OCI-LY7 (cell line): ENCODE measurements around the gene DLGAP1. TPM values are rescaled to one million over a fixed set of nuclear protein-coding genes. Genes with fewer than 3 reads are reported as not detected.

ENCODE experiments used
- BruUV-seq: library from RNA; stranded (reverse); fragments of 400-500 nt; replicated peaks from 2 replicates; lab custom pipeline; 2021; lab: Mats Ljungman, UMichigan
- CTCF ChIA-PET: fragments of 300-600 bp; sonication (Branson Sonifier 250); formaldehyde crosslinking; loops from one replicate; lab custom pipeline; 2022; ENCODE audit warnings: antibody characterized with exemption; ENCODE audit not compliant: unreplicated experiment; lab: Charles Lee
- POLR2A ChIA-PET: fragments of 300-600 bp; sonication (Branson Sonifier 250); formaldehyde crosslinking; loops from one replicate; lab custom pipeline; 2022; ENCODE audit warnings: antibody characterized with exemption; lab: Charles Lee
- DNase-seq: peaks from one replicate; pipeline ENCODE4 v3.0.0-alpha.2; 2015; ENCODE audit warnings: low spot score
- H2AFZ ChIP-seq: fragments of 200-600 bp; sonication (generic), shearing (Covaris generic); 2 replicates; pipeline ENCODE4 v1.6.1; 2014; ENCODE audit warnings: mild to moderate bottlenecking, antibody characterized with exemption, low read length, moderate library complexity
- H3K27ac ChIP-seq: fragments of 200-600 bp; sonication (generic); 2 replicates; pipeline ENCODE4 v1.5.1; 2014; ENCODE audit warnings: mixed run types, low read depth, mild to moderate bottlenecking, moderate library complexity, low read length, inconsistent platforms; ENCODE audit not compliant: poor library complexity, severe bottlenecking
- H3K36me3 ChIP-seq: fragments of 200-600 bp; sonication (generic); 2 replicates; pipeline ENCODE4 v1.6.1; 2014; ENCODE audit warnings: mild to moderate bottlenecking, antibody characterized with exemption, low read length, moderate library complexity, mixed read lengths; ENCODE audit not compliant: insufficient read depth
- H3K4me1 ChIP-seq: fragments of 200-600 bp; sonication (generic); 2 replicates; pipeline ENCODE4 v1.5.1; 2014; ENCODE audit warnings: mild to moderate bottlenecking, low read length; ENCODE audit not compliant: insufficient read depth, poor library complexity, severe bottlenecking
- H3K4me2 ChIP-seq: fragments of 200-600 bp; sonication (generic); 2 replicates; pipeline ENCODE4 v1.6.1; 2014; ENCODE audit warnings: mild to moderate bottlenecking, low read length
- H3K4me3 ChIP-seq: fragments of 200-600 bp; sonication (generic); 2 replicates; pipeline ENCODE4 v1.5.1; 2014; ENCODE audit warnings: mild to moderate bottlenecking, low read depth, low read length; ENCODE audit not compliant: poor library complexity, severe bottlenecking
- H3K79me2 ChIP-seq: fragments of 200-600 bp; sonication (generic); 2 replicates; pipeline ENCODE4 v1.6.1; 2016; ENCODE audit warnings: low read depth, mild to moderate bottlenecking, low read length, moderate library complexity, mixed read lengths; ENCODE audit not compliant: insufficient read depth
- H3K9me2 ChIP-seq: fragments of 200-600 bp; sonication (generic); 2 replicates; pipeline ENCODE4 v1.6.1; 2016; ENCODE audit warnings: mild to moderate bottlenecking, low read length, mixed read lengths; ENCODE audit not compliant: insufficient read depth
- H3K9me3 ChIP-seq: fragments of 200-600 bp; sonication (generic); 2 replicates; pipeline ENCODE4 v1.6.1; 2014; ENCODE audit warnings: mild to moderate bottlenecking, mixed run types, low read length, mixed read lengths
- H4K20me1 ChIP-seq: fragments of 200-600 bp; sonication (generic); 2 replicates; pipeline ENCODE4 v1.6.1; 2014; ENCODE audit warnings: mild to moderate bottlenecking, antibody characterized with exemption, low read length, moderate library complexity, mixed read lengths; ENCODE audit not compliant: insufficient read depth
- EZH2phosphoT487 ChIP-seq: fragments of 200-600 bp; sonication (generic); IDR thresholded peaks from 2 replicates; pipeline ENCODE4 v1.6.1; 2018; ENCODE audit warnings: low read depth, borderline replicate concordance, mild to moderate bottlenecking, mixed run types, antibody characterized with exemption, low read length, moderate library complexity, mixed read lengths
- intact Hi-C: fragments of 100-400 bp; cut with micrococcal nuclease; formaldehyde crosslinking; loops from one replicate; pipeline ENCODE4 v1.10.0; 2022; ENCODE audit not compliant: unreplicated experiment
- total RNA-seq, 2 experiments: library from RNA; depleted of rRNA in 1 of 2; stranded (reverse); fragments of >200 nt in 1 of 2; shearing (Covaris generic) in 1 of 2; gene quantifications; 2 replicates each; pipeline ENCODE4 v1.2.3, GENCODE V29; 2014 to 2022
- TF ChIP-seq, protein P1 (sequence below): fragments of 200-600 bp; sonication (generic); conservative IDR thresholded peaks from 2 replicates; pipeline ENCODE4 v1.5.1; 2014; ENCODE audit warnings: mild to moderate bottlenecking, antibody characterized with exemption, low read length, moderate library complexity, mixed read lengths

The DLGAP1 gene
- total RNA-seq, 2 experiments from 2014 or later: 0.22 TPM; not detected in 1

DNA sequence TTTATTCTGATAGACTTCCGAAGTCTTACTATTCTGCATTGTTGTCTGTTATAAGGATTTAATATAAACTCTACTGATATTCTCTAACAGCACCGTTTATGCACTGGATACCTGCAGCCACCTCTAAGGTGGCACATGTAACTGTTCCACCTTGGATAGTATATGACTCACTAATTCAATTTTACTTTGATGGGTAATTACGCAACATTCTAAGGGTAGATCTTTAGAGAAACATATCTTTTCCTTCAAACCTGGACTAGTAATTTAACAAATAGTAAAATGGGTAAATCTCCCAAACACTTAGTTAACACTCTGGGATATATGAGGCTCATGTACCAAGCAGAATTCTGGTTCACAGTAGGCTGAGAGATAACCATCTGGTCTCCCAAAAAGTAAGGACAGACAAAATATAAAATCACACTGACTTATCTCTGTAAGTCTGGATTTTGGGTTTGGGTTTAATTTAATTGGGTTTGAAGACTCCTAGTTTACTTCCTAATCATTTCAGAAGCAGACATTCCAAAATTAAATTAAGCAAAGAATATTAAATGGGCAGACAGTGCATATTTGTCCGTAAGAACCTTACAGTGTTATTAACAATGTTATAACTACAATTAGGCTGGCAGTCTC, 590.3 kb downstream of the DLGAP1 start:
- CTCF ChIA-PET: no interaction called here

DNA sequence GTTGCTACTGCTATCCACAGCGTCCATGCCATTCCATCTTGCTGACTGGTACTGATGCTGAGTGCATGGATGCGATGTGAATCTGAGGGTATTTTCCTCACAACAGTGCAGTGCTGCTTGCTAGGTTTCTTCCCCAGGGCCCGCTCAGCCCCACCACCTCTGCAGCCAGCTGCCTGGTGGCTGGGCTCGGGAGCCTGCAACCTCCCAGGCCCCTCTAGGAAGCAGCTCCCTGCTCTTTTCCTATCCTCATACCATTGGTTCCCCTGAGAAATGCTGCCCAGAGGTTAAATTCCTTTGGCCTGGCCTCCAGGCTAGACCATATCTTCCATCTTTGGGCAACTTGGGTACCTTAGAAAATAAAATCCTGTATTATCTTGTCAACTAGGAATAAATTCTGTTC, 591.5 kb downstream of the DLGAP1 start:
- Histone ChIP-seq H2AFZ (no peak overlapping the region), H3K36me3 (no peaks in the 10 kb centered on the region), H3K27ac (no peak overlapping the region), H3K4me2 (no peak overlapping the region), H3K4me1 (peaks cover 2% of the 10 kb centered on the region), H3K9me3 (no peaks in the 10 kb centered on the region), H3K9me2 (no peaks in the 10 kb centered on the region), H3K4me3 (no peak overlapping the region), H3K79me2 (no peaks in the 10 kb centered on the region), H4K20me1 (no peaks in the 10 kb centered on the region)
- ChIA-PET POLR2A (interaction anchor here (0.6 kb wide), 2 partner anchors 11 to 703 kb away, joined by 3 to 4 read pairs; no protein-coding TSS in a partner anchor), CTCF (no interaction called here)
- intact Hi-C loops: no loop called here
- DNase-seq: no peak
- BruUV-seq: no TSS peak
- TF ChIP-seq EZH2phosphoT487: no peak
- TF ChIP-seq, protein P1, sequence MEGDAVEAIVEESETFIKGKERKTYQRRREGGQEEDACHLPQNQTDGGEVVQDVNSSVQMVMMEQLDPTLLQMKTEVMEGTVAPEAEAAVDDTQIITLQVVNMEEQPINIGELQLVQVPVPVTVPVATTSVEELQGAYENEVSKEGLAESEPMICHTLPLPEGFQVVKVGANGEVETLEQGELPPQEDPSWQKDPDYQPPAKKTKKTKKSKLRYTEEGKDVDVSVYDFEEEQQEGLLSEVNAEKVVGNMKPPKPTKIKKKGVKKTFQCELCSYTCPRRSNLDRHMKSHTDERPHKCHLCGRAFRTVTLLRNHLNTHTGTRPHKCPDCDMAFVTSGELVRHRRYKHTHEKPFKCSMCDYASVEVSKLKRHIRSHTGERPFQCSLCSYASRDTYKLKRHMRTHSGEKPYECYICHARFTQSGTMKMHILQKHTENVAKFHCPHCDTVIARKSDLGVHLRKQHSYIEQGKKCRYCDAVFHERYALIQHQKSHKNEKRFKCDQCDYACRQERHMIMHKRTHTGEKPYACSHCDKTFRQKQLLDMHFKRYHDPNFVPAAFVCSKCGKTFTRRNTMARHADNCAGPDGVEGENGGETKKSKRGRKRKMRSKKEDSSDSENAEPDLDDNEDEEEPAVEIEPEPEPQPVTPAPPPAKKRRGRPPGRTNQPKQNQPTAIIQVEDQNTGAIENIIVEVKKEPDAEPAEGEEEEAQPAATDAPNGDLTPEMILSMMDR: no peak

More for the DNA sequence above, 590.3 kb downstream of the DLGAP1 start:
- no TSS peak for BruUV-seq
- no peak overlapping the region for H2AFZ ChIP-seq
- H3K27ac ChIP-seq: no peak overlapping the region
- no peaks in the 10 kb centered on the region for H3K9me3 ChIP-seq
- no peaks in the 10 kb centered on the region for H3K9me2 ChIP-seq
- no peak for TF ChIP-seq EZH2phosphoT487
- TF ChIP-seq, protein P1: no peak
- no peaks in the 10 kb centered on the region for H3K79me2 ChIP-seq
- intact Hi-C loops: loop anchor here (5.0 kb wide), 2 partner anchors 162 to 582 kb away; no protein-coding TSS in a partner anchor
- H3K4me2 ChIP-seq: no peak overlapping the region
- no peak for DNase-seq
- no peaks in the 10 kb centered on the region for H3K36me3 ChIP-seq
- H3K4me1 ChIP-seq: peaks cover 2% of the 10 kb centered on the region
- no peaks in the 10 kb centered on the region for H4K20me1 ChIP-seq
- POLR2A ChIA-PET: no interaction called here
- H3K4me3 ChIP-seq: no peak overlapping the region

DNA sequence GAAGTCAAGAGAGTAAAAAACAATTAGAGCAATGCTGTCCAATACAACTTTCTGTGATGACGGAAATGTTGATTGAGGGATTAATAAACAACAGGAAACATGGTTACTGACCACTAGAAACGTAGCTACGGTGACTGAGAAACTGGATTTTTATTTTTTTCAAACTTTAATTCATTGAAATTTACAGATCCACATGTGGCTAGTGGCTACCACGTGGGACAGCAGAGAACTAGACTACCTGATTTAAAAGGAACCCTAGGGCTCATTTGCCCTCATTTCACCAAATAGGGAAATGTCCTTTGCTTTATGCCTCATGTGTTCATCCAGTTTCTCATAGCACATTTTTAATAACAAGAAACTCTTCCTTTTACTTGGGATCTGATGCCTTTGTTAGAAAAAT, 592.1 kb downstream of the DLGAP1 start:
- H3K4me1 ChIP-seq: no peaks in the 10 kb centered on the region
- POLR2A ChIA-PET: interaction anchor here (0.6 kb wide), 2 partner anchors 12 to 1558 kb away, joined by 3 read pairs; no protein-coding TSS in a partner anchor
- H3K79me2 ChIP-seq: no peaks in the 10 kb centered on the region
- no peak overlapping the region for H3K4me3 ChIP-seq
- CTCF ChIA-PET: no interaction called here
- intact Hi-C loops: no loop called here
- no peaks in the 10 kb centered on the region for H3K9me3 ChIP-seq
- H3K27ac ChIP-seq: no peak overlapping the region
- H2AFZ ChIP-seq: no peak overlapping the region
- no peak for TF ChIP-seq EZH2phosphoT487
- TF ChIP-seq, protein P1: no peak
- no peaks in the 10 kb centered on the region for H3K9me2 ChIP-seq
- no peaks in the 10 kb centered on the region for H4K20me1 ChIP-seq
- no peak overlapping the region for H3K4me2 ChIP-seq
- BruUV-seq: no TSS peak
- DNase-seq: no peak
- H3K36me3 ChIP-seq: no peaks in the 10 kb centered on the region
